ENCODE results near the gene FRG1. TPM values are rescaled to one million over a fixed set of nuclear protein-coding genes. Genes with fewer than 3 reads are reported as not detected.
"Not testable (repeated sequence)": the region's sequence is repeated elsewhere in the genome, so short reads cannot be mapped to it uniquely, and the experiment has no call there.

FRG1 gene
- total RNA-seq, 1 donor from 2014 or later: 34.5 TPM

DNA sequence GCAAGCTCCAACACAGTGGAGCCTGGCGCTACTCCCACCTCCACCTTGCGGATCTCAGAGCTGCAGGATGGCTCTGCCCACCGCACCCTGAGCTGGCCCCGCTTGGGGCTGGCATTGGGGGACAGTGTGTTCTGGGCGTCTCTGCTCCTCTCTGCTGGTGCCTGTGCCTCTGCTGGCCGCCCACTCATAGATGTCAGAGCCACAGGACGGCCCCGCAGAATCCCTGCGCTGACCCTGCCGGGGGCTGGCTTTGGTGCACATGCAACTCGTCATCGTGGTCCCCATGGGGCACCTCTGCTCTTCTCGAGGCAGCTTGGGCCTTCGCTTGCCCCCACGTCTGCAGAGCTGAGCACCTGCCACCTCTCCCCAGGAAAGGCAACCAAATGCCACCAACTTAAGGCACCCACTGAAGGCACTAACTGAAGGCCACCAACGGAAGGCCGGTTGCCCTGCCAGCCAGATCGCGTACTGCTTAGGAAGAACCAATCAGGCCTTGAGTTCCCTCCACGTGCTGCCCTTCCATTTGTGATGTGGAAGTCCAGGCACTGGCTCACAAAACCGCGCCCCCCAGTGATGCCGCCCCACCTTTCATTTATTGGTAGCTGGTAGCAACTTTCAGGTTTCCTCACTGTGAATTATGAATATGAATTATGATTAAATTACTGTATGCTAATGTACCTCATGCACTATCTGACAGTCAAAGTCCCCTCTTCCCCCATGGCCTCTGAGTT is 23.3 kb upstream of the FRG1 start:
- Mint-ChIP-seq H3K27ac (ENCODE audit: unreplicated experiment) (no peak overlapping the region), H3K4me1 (ENCODE audit: unreplicated experiment) (no peaks in the 10 kb centered on the region), H3K36me3 (ENCODE audit: unreplicated experiment) (peaks cover 8% of the 10 kb centered on the region), H3K27me3 (ENCODE audit: unreplicated experiment) (no peaks in the 10 kb centered on the region), H3K9me3 (ENCODE audit: unreplicated experiment) (peaks cover 35% of the 10 kb centered on the region), H3K4me3 (ENCODE audit: unreplicated experiment) (no peak overlapping the region)
- no peak for DNase-seq (ENCODE audit: extremely low spot score, unreplicated experiment)
- TF ChIP-seq, protein P1, sequence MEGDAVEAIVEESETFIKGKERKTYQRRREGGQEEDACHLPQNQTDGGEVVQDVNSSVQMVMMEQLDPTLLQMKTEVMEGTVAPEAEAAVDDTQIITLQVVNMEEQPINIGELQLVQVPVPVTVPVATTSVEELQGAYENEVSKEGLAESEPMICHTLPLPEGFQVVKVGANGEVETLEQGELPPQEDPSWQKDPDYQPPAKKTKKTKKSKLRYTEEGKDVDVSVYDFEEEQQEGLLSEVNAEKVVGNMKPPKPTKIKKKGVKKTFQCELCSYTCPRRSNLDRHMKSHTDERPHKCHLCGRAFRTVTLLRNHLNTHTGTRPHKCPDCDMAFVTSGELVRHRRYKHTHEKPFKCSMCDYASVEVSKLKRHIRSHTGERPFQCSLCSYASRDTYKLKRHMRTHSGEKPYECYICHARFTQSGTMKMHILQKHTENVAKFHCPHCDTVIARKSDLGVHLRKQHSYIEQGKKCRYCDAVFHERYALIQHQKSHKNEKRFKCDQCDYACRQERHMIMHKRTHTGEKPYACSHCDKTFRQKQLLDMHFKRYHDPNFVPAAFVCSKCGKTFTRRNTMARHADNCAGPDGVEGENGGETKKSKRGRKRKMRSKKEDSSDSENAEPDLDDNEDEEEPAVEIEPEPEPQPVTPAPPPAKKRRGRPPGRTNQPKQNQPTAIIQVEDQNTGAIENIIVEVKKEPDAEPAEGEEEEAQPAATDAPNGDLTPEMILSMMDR (IDR thresholded peaks at IDR 0.05): no peak

DNA sequence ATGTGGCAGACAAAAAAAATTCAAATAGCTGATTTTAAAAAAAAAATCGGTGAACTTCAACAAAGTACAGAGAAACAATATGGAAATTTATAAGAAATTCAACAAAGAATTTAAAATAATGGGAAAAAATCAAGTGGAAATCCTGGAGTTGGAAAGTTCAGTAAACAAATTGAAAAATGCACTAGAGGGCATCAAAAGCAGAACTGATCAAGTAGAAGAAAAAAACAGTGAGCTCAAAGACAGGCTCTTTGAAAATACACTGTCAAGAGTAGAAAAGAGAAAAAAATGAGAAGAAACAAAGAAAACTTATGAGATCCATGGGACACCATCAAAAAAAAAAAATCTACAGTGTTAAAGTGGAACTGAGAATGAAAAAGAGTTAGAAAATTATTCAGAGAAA is 19.6 kb upstream of the FRG1 start:
- TF ChIP-seq, protein P1 (IDR thresholded peaks at IDR 0.05): no peak
- Mint-ChIP-seq H3K4me3 (ENCODE audit: unreplicated experiment) (no peak overlapping the region), H3K36me3 (ENCODE audit: unreplicated experiment) (peaks cover 8% of the 10 kb centered on the region), H3K4me1 (ENCODE audit: unreplicated experiment) (no peaks in the 10 kb centered on the region), H3K27ac (ENCODE audit: unreplicated experiment) (no peak overlapping the region), H3K9me3 (ENCODE audit: unreplicated experiment) (peaks cover 39% of the 10 kb centered on the region), H3K27me3 (ENCODE audit: unreplicated experiment) (no peaks in the 10 kb centered on the region)
- no peak for DNase-seq (ENCODE audit: extremely low spot score, unreplicated experiment)

DNA sequence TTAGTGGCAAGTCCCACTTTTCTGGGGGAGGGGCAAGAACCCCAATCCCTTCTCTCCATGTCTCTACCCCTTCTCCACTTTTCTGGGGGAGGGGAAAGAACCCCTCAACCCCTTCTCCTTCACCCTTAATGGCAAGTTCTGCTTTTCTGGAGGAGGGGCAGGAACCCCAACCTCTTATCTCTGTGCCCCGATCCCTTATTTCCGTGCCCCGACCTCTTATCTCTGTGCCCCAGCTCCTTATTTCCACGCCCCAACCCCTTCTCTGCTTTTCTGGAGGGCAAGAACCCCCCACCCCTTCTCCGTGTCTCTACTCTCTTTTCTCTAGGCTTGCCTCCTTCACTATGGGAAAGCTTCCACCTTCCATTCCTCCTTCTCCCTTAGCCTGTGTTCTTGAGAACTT is 13.9 kb upstream of the FRG1 start:
- H3K36me3 Mint-ChIP-seq (ENCODE audit: unreplicated experiment); DNase-seq (ENCODE audit: extremely low spot score, unreplicated experiment); H3K4me1 Mint-ChIP-seq (ENCODE audit: unreplicated experiment); H3K4me3 Mint-ChIP-seq (ENCODE audit: unreplicated experiment); H3K27me3 Mint-ChIP-seq (ENCODE audit: unreplicated experiment); H3K27ac Mint-ChIP-seq (ENCODE audit: unreplicated experiment): not testable (repeated sequence)
- peaks cover 18% of the 10 kb centered on the region for H3K9me3 Mint-ChIP-seq (ENCODE audit: unreplicated experiment)

DNA sequence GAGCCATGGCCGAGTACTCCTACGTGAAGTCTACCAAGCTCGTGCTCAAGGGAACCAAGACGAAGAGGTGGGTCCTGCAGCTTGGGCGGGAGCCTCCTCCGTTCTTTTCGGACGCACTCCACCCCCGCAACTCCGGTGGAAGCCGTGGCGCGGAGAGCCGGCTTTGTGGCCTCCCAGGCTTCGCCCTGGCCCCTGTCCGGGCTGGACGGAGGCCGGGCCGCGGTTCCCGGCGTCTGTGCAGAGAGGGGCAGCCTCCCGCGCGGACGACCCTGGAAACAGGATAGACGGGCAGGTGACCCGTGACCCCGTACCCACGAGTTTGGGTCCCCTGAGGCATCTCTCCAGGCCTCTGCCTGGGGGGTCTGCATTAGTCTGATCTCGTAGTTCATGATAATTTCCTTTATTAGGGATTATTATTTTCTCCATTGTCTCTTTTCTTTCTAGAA is 356 bp downstream of the FRG1 start:
- peaks cover 28% of the 10 kb centered on the region for H3K4me1 Mint-ChIP-seq (ENCODE audit: unreplicated experiment)
- peak overlapping the region; percentile 93 for H3K4me3 Mint-ChIP-seq (ENCODE audit: unreplicated experiment)
- H3K9me3 Mint-ChIP-seq (ENCODE audit: unreplicated experiment): peaks cover 6% of the 10 kb centered on the region
- H3K27me3 Mint-ChIP-seq (ENCODE audit: unreplicated experiment): no peaks in the 10 kb centered on the region
- peak overlapping the region; percentile 95 for H3K27ac Mint-ChIP-seq (ENCODE audit: unreplicated experiment)
- DNase-seq (ENCODE audit: extremely low spot score, unreplicated experiment): no peak
- TF ChIP-seq, protein P1 (IDR thresholded peaks at IDR 0.05): no peak
- H3K36me3 Mint-ChIP-seq (ENCODE audit: unreplicated experiment): peaks cover 23% of the 10 kb centered on the region

DNA sequence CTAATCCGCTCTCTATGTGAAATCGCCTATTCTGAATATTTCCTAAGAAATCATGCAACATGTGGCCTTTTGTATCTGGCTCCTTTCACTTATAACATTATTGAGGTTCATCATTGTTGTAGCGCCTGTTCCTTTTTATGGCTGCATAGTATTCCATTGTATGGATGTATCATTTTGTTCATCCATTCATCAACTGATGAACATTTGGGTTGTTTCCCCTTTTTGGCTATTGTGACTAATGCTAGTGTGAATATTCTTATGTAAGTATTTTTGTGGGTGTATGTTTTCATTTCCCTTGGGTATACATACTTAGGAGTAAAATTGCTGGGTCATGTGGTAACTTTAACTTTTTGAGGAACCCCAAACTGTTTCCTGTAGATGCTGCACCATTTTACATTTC is 1.7 kb downstream of the FRG1 start:
- peaks cover 28% of the 10 kb centered on the region for H3K36me3 Mint-ChIP-seq (ENCODE audit: unreplicated experiment)
- DNase-seq (ENCODE audit: extremely low spot score, unreplicated experiment); H3K9me3 Mint-ChIP-seq (ENCODE audit: unreplicated experiment); H3K27ac Mint-ChIP-seq (ENCODE audit: unreplicated experiment); H3K27me3 Mint-ChIP-seq (ENCODE audit: unreplicated experiment): not testable (repeated sequence)
- H3K4me1 Mint-ChIP-seq (ENCODE audit: unreplicated experiment): peaks cover 29% of the 10 kb centered on the region
- H3K4me3 Mint-ChIP-seq (ENCODE audit: unreplicated experiment): peak overlapping the region; percentile 61

DNA sequence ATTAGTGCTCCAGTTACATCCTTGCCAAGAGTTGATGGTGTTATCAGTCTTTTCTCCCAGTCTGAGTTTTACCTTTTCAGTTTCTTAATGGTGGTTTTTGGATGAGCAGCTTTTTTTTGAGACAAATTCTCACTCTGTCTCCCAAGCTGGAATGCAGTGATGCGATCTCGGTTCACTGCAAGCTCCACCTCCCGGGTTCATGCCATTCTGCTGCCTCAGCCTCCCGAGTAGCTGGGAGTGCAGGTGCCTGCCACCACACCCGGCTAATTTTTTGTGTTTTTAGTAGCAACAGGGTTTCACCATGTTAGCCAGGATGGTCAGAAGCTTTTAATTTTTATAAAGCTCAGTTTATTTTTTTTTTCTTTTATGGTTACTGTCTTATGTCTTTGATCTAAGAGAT is 3.4 kb downstream of the FRG1 start:
- not testable (repeated sequence) for H3K9me3 Mint-ChIP-seq (ENCODE audit: unreplicated experiment); DNase-seq (ENCODE audit: extremely low spot score, unreplicated experiment); H3K27me3 Mint-ChIP-seq (ENCODE audit: unreplicated experiment); H3K4me3 Mint-ChIP-seq (ENCODE audit: unreplicated experiment); H3K27ac Mint-ChIP-seq (ENCODE audit: unreplicated experiment)
- Mint-ChIP-seq H3K4me1 (ENCODE audit: unreplicated experiment) (peaks cover 29% of the 10 kb centered on the region), H3K36me3 (ENCODE audit: unreplicated experiment) (peaks cover 32% of the 10 kb centered on the region)

DNA sequence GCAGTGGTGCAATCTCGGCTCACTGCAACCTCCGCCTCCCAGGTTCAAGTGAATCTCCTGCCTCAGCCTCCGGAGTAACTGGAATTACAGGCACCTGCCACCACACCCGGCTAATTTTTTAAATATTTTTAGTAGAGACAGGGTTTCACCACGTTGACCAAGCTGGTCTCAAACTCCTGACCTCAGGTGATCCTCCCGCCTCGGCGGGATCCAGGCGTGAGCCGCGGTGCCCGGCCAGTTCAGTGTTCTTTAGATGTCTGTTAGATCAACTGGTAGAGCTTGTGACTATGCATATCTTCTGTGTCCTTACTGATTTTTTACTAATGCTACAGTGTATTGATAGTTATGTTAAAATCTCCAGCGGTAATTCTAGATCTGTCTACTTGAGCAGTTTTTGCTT is 6.2 kb downstream of the FRG1 start:
- not testable (repeated sequence) for H3K4me3 Mint-ChIP-seq (ENCODE audit: unreplicated experiment); DNase-seq (ENCODE audit: extremely low spot score, unreplicated experiment); H3K27ac Mint-ChIP-seq (ENCODE audit: unreplicated experiment); H3K9me3 Mint-ChIP-seq (ENCODE audit: unreplicated experiment); H3K27me3 Mint-ChIP-seq (ENCODE audit: unreplicated experiment)
- Mint-ChIP-seq H3K36me3 (ENCODE audit: unreplicated experiment) (peaks cover 28% of the 10 kb centered on the region), H3K4me1 (ENCODE audit: unreplicated experiment) (peaks cover 16% of the 10 kb centered on the region)

DNA sequence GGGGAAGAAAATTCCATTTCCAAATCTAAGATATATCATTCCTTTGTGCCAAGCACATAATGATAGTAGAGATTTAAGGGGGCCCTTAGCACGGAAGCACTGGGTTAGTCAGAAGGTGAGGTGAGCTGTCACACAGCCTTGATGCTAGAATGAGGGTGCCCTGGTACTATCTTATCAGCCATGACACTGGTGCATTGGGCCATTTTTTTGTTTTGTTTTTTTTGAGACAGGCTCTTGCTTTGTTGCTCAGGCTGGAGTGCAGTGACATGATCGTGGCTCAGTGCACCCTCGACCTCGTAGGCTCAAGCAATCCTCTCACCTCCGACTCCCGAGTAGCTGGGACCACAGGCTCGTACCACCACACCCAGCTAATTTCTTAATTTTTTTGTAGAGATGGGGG is 7.8 kb downstream of the FRG1 start:
- H3K9me3 Mint-ChIP-seq (ENCODE audit: unreplicated experiment); H3K4me3 Mint-ChIP-seq (ENCODE audit: unreplicated experiment); H3K4me1 Mint-ChIP-seq (ENCODE audit: unreplicated experiment); DNase-seq (ENCODE audit: extremely low spot score, unreplicated experiment); H3K27me3 Mint-ChIP-seq (ENCODE audit: unreplicated experiment); H3K27ac Mint-ChIP-seq (ENCODE audit: unreplicated experiment): not testable (repeated sequence)
- peaks cover 27% of the 10 kb centered on the region for H3K36me3 Mint-ChIP-seq (ENCODE audit: unreplicated experiment)

DNA sequence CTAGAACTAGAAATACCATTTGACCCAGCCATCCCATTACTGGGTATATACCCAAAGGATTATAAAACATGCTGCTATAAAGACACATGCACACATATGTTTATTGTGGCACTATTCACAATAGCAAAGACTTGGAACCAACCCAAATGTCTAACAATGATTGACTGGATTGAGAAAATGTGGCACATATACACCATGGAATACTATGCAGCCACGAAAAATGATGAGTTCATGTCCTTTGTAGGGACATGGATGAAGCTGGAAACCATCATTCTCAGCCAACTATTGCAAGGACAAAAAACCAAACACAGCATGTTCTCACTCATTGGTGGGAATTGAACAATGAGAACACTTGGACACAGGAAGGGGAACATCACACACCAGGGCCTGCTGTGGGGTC is 28.6 kb downstream of the FRG1 start:
- not testable (repeated sequence) for H3K27ac Mint-ChIP-seq (ENCODE audit: unreplicated experiment); H3K4me1 Mint-ChIP-seq (ENCODE audit: unreplicated experiment); H3K4me3 Mint-ChIP-seq (ENCODE audit: unreplicated experiment); DNase-seq (ENCODE audit: extremely low spot score, unreplicated experiment); H3K27me3 Mint-ChIP-seq (ENCODE audit: unreplicated experiment)
- Mint-ChIP-seq H3K36me3 (ENCODE audit: unreplicated experiment) (peaks cover 10% of the 10 kb centered on the region), H3K9me3 (ENCODE audit: unreplicated experiment) (peaks cover 25% of the 10 kb centered on the region)
